H1 (cell line): Measurements from ENCODE around the gene ELF4. TPM values are rescaled to one million over a fixed set of nuclear protein-coding genes. Genes with fewer than 3 reads are reported as not detected.
A peak's percentile ranks its signal among the peaks of the same experiment; 100 is the strongest.

Source experiments
- CTCF ChIA-PET: fragments of 300-600 bp; sonication (Branson Sonifier 250); formaldehyde crosslinking; loops from one replicate; lab custom pipeline; 2021; ENCODE audit not compliant: partially characterized antibody; lab: Charles Lee
- POLR2A ChIA-PET: fragments of 300-600 bp; sonication (Branson Sonifier 250); formaldehyde crosslinking; loops from one replicate; lab custom pipeline; 2021; ENCODE audit warnings: inconsistent platforms; ENCODE audit not compliant: partially characterized antibody; lab: Charles Lee
- DNase-seq, 2 experiments: peaks; one replicate each; pipeline versions ENCODE4 v3.0.0 to v3.0.0-alpha.2; 2010 to 2022; ENCODE audit warnings: low spot score in 2 of 2, low read depth in 1 of 2, mixed read lengths in 1 of 2
- FAIRE-seq: peaks from 2 replicates; lab custom pipeline; 2011; peaks lifted over from hg19 to GRCh38; lab: Jason Lieb, UNC
- H2AFZ ChIP-seq: 2 replicates; pipeline ENCODE4 v1.8.1; 2012; ENCODE audit warnings: low read length, inconsistent platforms
- H2AK5ac ChIP-seq: 2 replicates; pipeline ENCODE4 v1.6.1; 2013; ENCODE audit warnings: low read depth, low read length
- H2BK120ac ChIP-seq: replicated peaks from 2 replicates; pipeline ENCODE3; 2013; ENCODE audit warnings: low read depth, low read length, inconsistent platforms
- H2BK12ac ChIP-seq: 2 replicates; pipeline ENCODE4 v1.6.1; 2013; ENCODE audit warnings: low read depth, low read length
- H2BK15ac ChIP-seq: 2 replicates; pipeline ENCODE4 v1.6.1; 2013; ENCODE audit warnings: low read length
- H2BK20ac ChIP-seq: 2 replicates; pipeline ENCODE4 v1.6.1; 2013; ENCODE audit warnings: low read length
- H2BK5ac ChIP-seq: 2 replicates; pipeline ENCODE4 v1.6.1; 2013; ENCODE audit warnings: low read depth, low read length
- H3K14ac ChIP-seq: 2 replicates; pipeline ENCODE4 v1.6.1; 2013; ENCODE audit warnings: inconsistent platforms; ENCODE audit not compliant: insufficient read length
- H3K18ac ChIP-seq: 2 replicates; pipeline ENCODE4 v1.6.1; 2013; ENCODE audit warnings: low read length; ENCODE audit errors: extremely low read depth
- H3K23ac ChIP-seq: 2 replicates; pipeline ENCODE4 v1.6.1; 2013; ENCODE audit warnings: inconsistent platforms; ENCODE audit not compliant: insufficient read length
- H3K23me2 ChIP-seq: 2 replicates; pipeline ENCODE4 v1.6.1; 2013; ENCODE audit warnings: low read depth, low read length
- H3K27ac ChIP-seq: 2 replicates; pipeline ENCODE4 v1.6.1; 2011; ENCODE audit warnings: low read depth, low read length, inconsistent platforms
- H3K27me3 ChIP-seq, 4 experiments: replicated peaks in 1 of 4; 1 replicate in 1 of 4; 2 replicates in 3 of 4; pipeline versions ENCODE4 v1.6.1 to v1.8.1; 2011 to 2013; ENCODE audit warnings: low read length in 3 of 4, mild to moderate bottlenecking in 3 of 4, inconsistent platforms in 2 of 4, mixed read lengths in 2 of 4, moderate library complexity in 1 of 4; ENCODE audit not compliant: control insufficient read depth in 3 of 4, insufficient read depth in 3 of 4; ENCODE audit errors: extremely low read depth in 1 of 4
- H3K36me3 ChIP-seq, 4 experiments: 2 replicates each; pipeline versions ENCODE4 v1.6.1 to v1.8.1; 2011 to 2013; ENCODE audit warnings: mild to moderate bottlenecking in 4 of 4, low read length in 3 of 4, moderate library complexity in 2 of 4, control low read depth in 1 of 4, inconsistent platforms in 1 of 4; ENCODE audit not compliant: insufficient read depth in 4 of 4, control insufficient read depth in 2 of 4
- H3K4ac ChIP-seq: replicated peaks from 2 replicates; pipeline ENCODE3; 2013; ENCODE audit warnings: low read length, low read depth, mixed read lengths, inconsistent platforms; ENCODE audit not compliant: insufficient read length
- H3K4me1 ChIP-seq, 4 experiments: replicated peaks in 1 of 4; 1 replicate in 1 of 4; 2 replicates in 3 of 4; pipeline versions ENCODE4 v1.6.1 to v1.8.1; 2011 to 2013; ENCODE audit warnings: low read length in 3 of 4, inconsistent platforms in 2 of 4, mixed read lengths in 1 of 4; ENCODE audit not compliant: insufficient read depth in 4 of 4, control insufficient read depth in 3 of 4
- H3K4me2 ChIP-seq, 2 experiments: 2 replicates each; pipeline versions ENCODE4 v1.6.1 to v1.8.1; 2011 to 2013; ENCODE audit warnings: low read depth in 2 of 2, low read length in 2 of 2, control low read depth in 1 of 2, inconsistent platforms in 1 of 2, mild to moderate bottlenecking in 1 of 2; ENCODE audit not compliant: insufficient read depth in 1 of 2
- H3K4me3 ChIP-seq, 4 experiments: fragments of 200-600, 300-600 bp in 1 of 4; sonication (generic), shearing (Covaris generic), sonication (Bioruptor Twin) in 1 of 4; 2 replicates each; pipeline versions ENCODE4 v1.5.1 to v1.8.1; 2011 to 2016; ENCODE audit warnings: low read length in 4 of 4, low read depth in 3 of 4, control low read depth in 2 of 4, inconsistent platforms in 2 of 4, mild to moderate bottlenecking in 2 of 4, mixed read lengths in 1 of 4, moderate library complexity in 1 of 4; ENCODE audit not compliant: insufficient read depth in 2 of 4; ENCODE audit errors: extremely low read depth in 1 of 4
- H3K56ac ChIP-seq: replicated peaks from 2 replicates; pipeline ENCODE3; 2013; ENCODE audit warnings: low read depth, mild to moderate bottlenecking, mixed read lengths, low read length, inconsistent platforms; ENCODE audit not compliant: insufficient read length
- H3K79me1 ChIP-seq: 2 replicates; pipeline ENCODE4 v1.6.1; 2013; ENCODE audit warnings: low read depth, low read length, control low read depth
- H3K79me2 ChIP-seq, 2 experiments: 2 replicates each; pipeline versions ENCODE4 v1.6.1 to v1.8.1; 2012 to 2013; ENCODE audit warnings: low read length in 2 of 2, mild to moderate bottlenecking in 2 of 2, inconsistent platforms in 1 of 2; ENCODE audit not compliant: insufficient read depth in 2 of 2, control insufficient read depth in 1 of 2
- H3K9ac ChIP-seq, 4 experiments: replicated peaks in 1 of 4; 1 replicate in 1 of 4; 2 replicates in 3 of 4; pipeline versions ENCODE4 v1.6.1 to v1.8.1; 2011 to 2013; ENCODE audit warnings: low read depth in 3 of 4, low read length in 3 of 4, control low read depth in 2 of 4, mild to moderate bottlenecking in 2 of 4, moderate library complexity in 2 of 4, inconsistent platforms in 1 of 4; ENCODE audit errors: extremely low read depth in 1 of 4
- H3K9me3 ChIP-seq, 2 experiments: 2 replicates each; pipeline versions ENCODE4 v1.6.1 to v1.8.1; 2012 to 2013; ENCODE audit warnings: mild to moderate bottlenecking in 2 of 2, moderate library complexity in 2 of 2, control low read depth in 1 of 2, inconsistent platforms in 1 of 2, low read depth in 1 of 2, low read length in 1 of 2, mixed read lengths in 1 of 2; ENCODE audit not compliant: insufficient read depth in 2 of 2
- H4K20me1 ChIP-seq, 2 experiments: replicated peaks in 1 of 2; 2 replicates each; pipeline versions ENCODE3 to v1.8.1; 2011 to 2013; ENCODE audit warnings: inconsistent platforms in 2 of 2, low read length in 2 of 2, mild to moderate bottlenecking in 1 of 2; ENCODE audit not compliant: insufficient read depth in 2 of 2, control insufficient read depth in 1 of 2
- H4K5ac ChIP-seq: 2 replicates; pipeline ENCODE4 v1.6.1; 2013; ENCODE audit warnings: low read length, low read depth, mixed read lengths, inconsistent platforms; ENCODE audit not compliant: insufficient read length
- H4K8ac ChIP-seq: 2 replicates; pipeline ENCODE4 v1.8.0; 2013; ENCODE audit warnings: mild to moderate bottlenecking, moderate library complexity, low read length, inconsistent platforms; ENCODE audit not compliant: insufficient read depth; ENCODE audit errors: extremely low read depth
- H4K91ac ChIP-seq: replicated peaks from 2 replicates; pipeline ENCODE3; 2013; ENCODE audit warnings: low read length, mixed read lengths, inconsistent platforms; ENCODE audit not compliant: insufficient read length
- BRCA1 ChIP-seq: IDR thresholded peaks from 2 replicates; pipeline ENCODE4 v1.6.1; 2012; ENCODE audit warnings: low read depth, low read length, improper control_type of control experiment
- CBX5 ChIP-seq: fragments of 300-800, 300-1000 bp; sonication (generic); IDR thresholded peaks from 2 replicates; pipeline ENCODE4 v1.7.1; 2016; ENCODE audit warnings: antibody characterized with exemption, low read length, low read depth
- CEBPB ChIP-seq: IDR thresholded peaks from 2 replicates; pipeline ENCODE4 v1.6.1; 2012; ENCODE audit warnings: low read depth, low read length
- CHD1 ChIP-seq: IDR thresholded peaks from 2 replicates; pipeline ENCODE4 v1.6.1; 2012; ENCODE audit warnings: low read depth, low read length, improper control_type of control experiment
- CTCF ChIP-seq, 3 experiments: IDR thresholded peaks; 1 replicate in 2 of 3; 2 replicates in 1 of 3; pipeline versions ENCODE4 v1.5.1 to v1.6.1; 2011; ENCODE audit warnings: low read length in 3 of 3, mild to moderate bottlenecking in 3 of 3, inconsistent platforms in 2 of 3, low read depth in 1 of 3, moderate library complexity in 1 of 3; ENCODE audit not compliant: insufficient read depth in 1 of 3; ENCODE audit errors: control extremely low read depth in 1 of 3
- NANOG ChIP-seq: IDR thresholded peaks from 2 replicates; pipeline ENCODE4 v1.6.1; 2011; ENCODE audit warnings: low read length, low read depth, mild to moderate bottlenecking, inconsistent platforms; ENCODE audit not compliant: insufficient read depth, poor library complexity, severe bottlenecking
- NRF1 ChIP-seq: IDR thresholded peaks from 2 replicates; pipeline ENCODE4 v1.6.1; 2011; ENCODE audit warnings: mild to moderate bottlenecking, low read depth, low read length, improper control_type of control experiment
- RFX5 ChIP-seq: IDR thresholded peaks from 2 replicates; pipeline ENCODE4 v1.6.1; 2011; ENCODE audit warnings: low read depth, low read length, improper control_type of control experiment, borderline replicate concordance
- SIN3A ChIP-seq, 2 experiments: IDR thresholded peaks in 1 of 2; conservative IDR thresholded peaks in 1 of 2; 2 replicates each; pipeline ENCODE4 v1.6.1; 2011 to 2012; ENCODE audit warnings: low read length in 2 of 2, improper control_type of control experiment in 1 of 2, low read depth in 1 of 2, mild to moderate bottlenecking in 1 of 2
- WGBS, 2 experiments: shearing (Covaris generic) in 1 of 2; methylation state at CpG; one replicate each; pipeline versions ENCODE4 v1.1.6 to v1.1.7; 2013 to 2015; ENCODE audit warnings: low lambda C conversion rate in 2 of 2, mixed read lengths in 2 of 2, inconsistent platforms in 1 of 2, low coverage in 1 of 2, missing lambda C conversion rate in 1 of 2; ENCODE audit not compliant: insufficient replicate concordance in 2 of 2, insufficient coverage in 1 of 2, insufficient read length in 1 of 2; ENCODE audit errors: extremely low coverage in 1 of 2, missing lambda C conversion rate in 1 of 2; 5-methylcytosine and 5-hydroxymethylcytosine counted together
- polyA plus RNA-seq, 7 experiments: library from polyadenylated mRNA; depleted of rRNA in 3 of 7; stranded (reverse) in 5 of 7; unstranded in 2 of 7; fragments of >200 nt in 5 of 7; fragments of 200-250 nt in 2 of 7; gene quantifications; 1 replicate in 5 of 7; 2 replicates in 1 of 7; 4 replicates in 1 of 7; pipeline versions ENCODE4 v1.2.1 to v1.2.3, GENCODE V29; 2011 to 2013; ENCODE audit warnings: missing spikeins in 2 of 7, mixed read lengths in 2 of 7
- total RNA-seq: library from RNA; stranded (reverse); fragmentation: NEBNext Ultra II Directional; extraction: Animal tissue kit (Norgen Biotek cat#: 25700); gene quantifications from 2 replicates; pipeline ENCODE4 v1.2.1, GENCODE V29; 2021
- TF ChIP-seq, protein P1 (sequence below): IDR thresholded peaks from 2 replicates; pipeline ENCODE4 v1.6.1; 2012; ENCODE audit warnings: inconsistent platforms
- TF ChIP-seq, protein P2 (sequence below): IDR thresholded peaks from 2 replicates; pipeline ENCODE4 v1.6.1; 2012; ENCODE audit warnings: inconsistent platforms

Gene ELF4
- total and polyA plus RNA-seq, 2 of the 8 experiments (the other 6 are each of a cell fraction or from before 2014, with no cell fraction given): 1.8 to 2.0 TPM

GRCh38 chrX:130083107-130083490, 27.2 kb downstream of the ELF4 start:
- H2AFZ ChIP-seq: no peak overlapping the region
- H3K27ac ChIP-seq: no peak overlapping the region
- H3K4me2 ChIP-seq: 0 out of 4 replicates have a peak overlapping the region, but pooled peaks of 1 of the 2 experiments have one; percentile 16
- no peak overlapping the region for H2BK120ac ChIP-seq
- no peak overlapping the region for H4K91ac ChIP-seq
- H2AK5ac ChIP-seq: no peak overlapping the region
- POLR2A ChIA-PET: no interaction called here
- no peak overlapping the region for H3K4me3 ChIP-seq
- no peak overlapping the region for H2BK5ac ChIP-seq
- H4K20me1 ChIP-seq: no peaks in the 10 kb centered on the region
- no peak for FAIRE-seq
- no peak overlapping the region for H3K23ac ChIP-seq
- no peak overlapping the region for H3K4ac ChIP-seq
- CTCF ChIA-PET: no interaction called here
- no peak overlapping the region for H3K9ac ChIP-seq
- no peak overlapping the region for H4K5ac ChIP-seq
- whole genome bisulfite sequencing, 2 experiments: 44% methylated on average over 2 of the region's 7 CpGs; no CpG with 5 or more reads in 1 of the 2 experiments
- H3K9me3 ChIP-seq: no peaks in the 10 kb centered on the region
- H3K14ac ChIP-seq: no peak overlapping the region
- DNase-seq: no peak
- H3K27me3 ChIP-seq: no peaks in the 10 kb centered on the region
- H4K8ac ChIP-seq: no peak overlapping the region
- no peaks in the 10 kb centered on the region for H3K23me2 ChIP-seq
- no peak overlapping the region for H3K18ac ChIP-seq
- no peaks in the 10 kb centered on the region for H3K79me1 ChIP-seq
- no peak overlapping the region for H2BK20ac ChIP-seq
- no peak overlapping the region for H2BK15ac ChIP-seq
- H3K79me2 ChIP-seq: no peaks in the 10 kb centered on the region
- no peak overlapping the region for H2BK12ac ChIP-seq
- no peak overlapping the region for H3K56ac ChIP-seq
- H3K4me1 ChIP-seq: peaks cover 0 to 22% (median 6%) of the 10 kb centered on the region in 4 experiments; a peak in 5 of 7 replicates
- no peaks in the 10 kb centered on the region for H3K36me3 ChIP-seq
- no peak for TF ChIP-seq CHD1
- no peak for TF ChIP-seq NRF1
- TF ChIP-seq CTCF (IDR thresholded peaks at IDR 0.05; ENCODE audit: control extremely low read depth in 1 of 3, insufficient read depth in 1 of 3, low read depth in 1 of 3, low read length in 3 of 3): no peak
- TF ChIP-seq, protein P1, sequence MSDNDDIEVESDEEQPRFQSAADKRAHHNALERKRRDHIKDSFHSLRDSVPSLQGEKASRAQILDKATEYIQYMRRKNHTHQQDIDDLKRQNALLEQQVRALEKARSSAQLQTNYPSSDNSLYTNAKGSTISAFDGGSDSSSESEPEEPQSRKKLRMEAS: no peak
- no peak for TF ChIP-seq CBX5
- TF ChIP-seq, protein P2, sequence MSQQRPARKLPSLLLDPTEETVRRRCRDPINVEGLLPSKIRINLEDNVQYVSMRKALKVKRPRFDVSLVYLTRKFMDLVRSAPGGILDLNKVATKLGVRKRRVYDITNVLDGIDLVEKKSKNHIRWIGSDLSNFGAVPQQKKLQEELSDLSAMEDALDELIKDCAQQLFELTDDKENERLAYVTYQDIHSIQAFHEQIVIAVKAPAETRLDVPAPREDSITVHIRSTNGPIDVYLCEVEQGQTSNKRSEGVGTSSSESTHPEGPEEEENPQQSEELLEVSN: no peak
- TF ChIP-seq SIN3A (conservative IDR thresholded peaks at IDR 0.05 in 1 of 2, IDR thresholded peaks at IDR 0.05 in 1 of 2; ENCODE audit: low read depth in 1 of 2, low read length in 2 of 2): no peak
- no peak for TF ChIP-seq CEBPB
- TF ChIP-seq RFX5: no peak
- no peak for TF ChIP-seq BRCA1
- TF ChIP-seq NANOG: no peak
